ENCODE data around the gene PICALM. TPM values are rescaled to one million over a fixed set of nuclear protein-coding genes. Genes with fewer than 3 reads are reported as not detected.

PICALM gene, protein sequence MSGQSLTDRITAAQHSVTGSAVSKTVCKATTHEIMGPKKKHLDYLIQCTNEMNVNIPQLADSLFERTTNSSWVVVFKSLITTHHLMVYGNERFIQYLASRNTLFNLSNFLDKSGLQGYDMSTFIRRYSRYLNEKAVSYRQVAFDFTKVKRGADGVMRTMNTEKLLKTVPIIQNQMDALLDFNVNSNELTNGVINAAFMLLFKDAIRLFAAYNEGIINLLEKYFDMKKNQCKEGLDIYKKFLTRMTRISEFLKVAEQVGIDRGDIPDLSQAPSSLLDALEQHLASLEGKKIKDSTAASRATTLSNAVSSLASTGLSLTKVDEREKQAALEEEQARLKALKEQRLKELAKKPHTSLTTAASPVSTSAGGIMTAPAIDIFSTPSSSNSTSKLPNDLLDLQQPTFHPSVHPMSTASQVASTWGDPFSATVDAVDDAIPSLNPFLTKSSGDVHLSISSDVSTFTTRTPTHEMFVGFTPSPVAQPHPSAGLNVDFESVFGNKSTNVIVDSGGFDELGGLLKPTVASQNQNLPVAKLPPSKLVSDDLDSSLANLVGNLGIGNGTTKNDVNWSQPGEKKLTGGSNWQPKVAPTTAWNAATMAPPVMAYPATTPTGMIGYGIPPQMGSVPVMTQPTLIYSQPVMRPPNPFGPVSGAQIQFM
- total RNA-seq: 313 and 324 TPM in 2 replicates

DNA sequence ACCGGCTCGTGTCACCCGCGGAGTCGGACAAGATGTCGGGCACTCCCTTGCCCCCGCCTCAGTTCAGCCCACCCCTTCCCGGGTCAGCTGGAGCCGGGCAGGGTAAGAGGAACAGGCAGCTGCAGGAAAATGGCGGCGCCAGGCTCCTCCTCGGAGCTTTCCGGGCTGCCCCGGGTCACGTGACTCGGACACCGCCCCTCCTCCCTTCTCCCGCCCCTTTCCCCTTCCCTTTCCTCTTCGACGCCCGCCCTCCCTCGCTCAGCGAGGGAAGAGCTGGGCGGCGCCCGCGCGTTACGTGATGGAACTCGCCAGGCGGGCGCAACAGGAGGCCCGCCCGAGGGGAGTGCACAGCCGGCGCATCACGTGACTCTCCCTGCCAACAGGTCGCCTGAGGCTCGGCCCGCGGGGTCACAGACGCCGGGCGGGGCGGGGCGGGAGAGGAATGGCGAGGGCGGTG is at the start of gene PICALM:
Gene PICALM (minus strand): TSS at position 134 of the 457 bp plus-strand sequence. CDS start 304 bp downstream, outside the sequence.
- no peaks in the 10 kb centered on the region for H3K27me3 ChIP-seq (ENCODE audit: insufficient read depth, low read length)
- H3K27ac ChIP-seq (ENCODE audit: low read depth, low read length): peak within 1 kb of the TSS; percentile 96
- peak within 1 kb of the TSS; percentile 83 for H3K4me2 ChIP-seq (ENCODE audit: insufficient read depth, low read length)
- H3K36me3 ChIP-seq (ENCODE audit: insufficient read depth, low read length): no peaks in the 10 kb centered on the region
- peak within 1 kb of the TSS; percentile 91 for H3K4me3 ChIP-seq (ENCODE audit: insufficient read depth, low read length)
- DNase-seq (ENCODE audit: insufficient read length, low spot score, missing footprints): peak; percentile 97
- H3K79me2 ChIP-seq (ENCODE audit: insufficient read depth, low read length): peaks cover 50% of the 10 kb centered on the region
- peak within 1 kb of the TSS; percentile 52 for H2AFZ ChIP-seq (ENCODE audit: low read length)
- no peaks in the 10 kb centered on the region for H3K9me3 ChIP-seq (ENCODE audit: low read depth, low read length)
- H4K20me1 ChIP-seq (ENCODE audit: insufficient read depth, low read length): peaks cover 39% of the 10 kb centered on the region
- peaks cover 35% of the 10 kb centered on the region for H3K4me1 ChIP-seq (ENCODE audit: insufficient read depth, low read length)
- TF ChIP-seq, protein P1, sequence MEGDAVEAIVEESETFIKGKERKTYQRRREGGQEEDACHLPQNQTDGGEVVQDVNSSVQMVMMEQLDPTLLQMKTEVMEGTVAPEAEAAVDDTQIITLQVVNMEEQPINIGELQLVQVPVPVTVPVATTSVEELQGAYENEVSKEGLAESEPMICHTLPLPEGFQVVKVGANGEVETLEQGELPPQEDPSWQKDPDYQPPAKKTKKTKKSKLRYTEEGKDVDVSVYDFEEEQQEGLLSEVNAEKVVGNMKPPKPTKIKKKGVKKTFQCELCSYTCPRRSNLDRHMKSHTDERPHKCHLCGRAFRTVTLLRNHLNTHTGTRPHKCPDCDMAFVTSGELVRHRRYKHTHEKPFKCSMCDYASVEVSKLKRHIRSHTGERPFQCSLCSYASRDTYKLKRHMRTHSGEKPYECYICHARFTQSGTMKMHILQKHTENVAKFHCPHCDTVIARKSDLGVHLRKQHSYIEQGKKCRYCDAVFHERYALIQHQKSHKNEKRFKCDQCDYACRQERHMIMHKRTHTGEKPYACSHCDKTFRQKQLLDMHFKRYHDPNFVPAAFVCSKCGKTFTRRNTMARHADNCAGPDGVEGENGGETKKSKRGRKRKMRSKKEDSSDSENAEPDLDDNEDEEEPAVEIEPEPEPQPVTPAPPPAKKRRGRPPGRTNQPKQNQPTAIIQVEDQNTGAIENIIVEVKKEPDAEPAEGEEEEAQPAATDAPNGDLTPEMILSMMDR (IDR thresholded peaks at IDR 0.05; ENCODE audit: extremely low read depth, low read depth, low read length): no peak

DNA sequence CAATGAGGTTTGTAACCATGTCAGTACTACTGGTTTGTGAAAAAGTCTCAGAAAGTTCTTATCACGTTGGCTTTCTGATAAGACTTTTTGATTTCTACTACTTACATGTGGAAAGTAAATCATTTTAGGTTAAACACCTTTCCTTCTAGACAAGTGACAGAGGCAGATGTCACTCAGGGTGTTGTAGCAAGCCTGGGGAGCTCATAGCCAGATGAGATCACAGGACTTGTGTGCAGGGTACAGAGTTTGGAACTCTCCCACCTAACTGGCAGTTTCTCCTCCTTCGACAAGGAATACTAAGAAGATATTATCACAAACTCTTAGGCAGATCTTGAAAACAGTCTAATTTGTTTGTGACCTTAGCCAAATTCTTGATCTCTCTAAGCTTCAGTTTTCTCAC is 49.4 kb upstream of the PICALM start:
- no peak for DNase-seq (ENCODE audit: insufficient read length, low spot score, missing footprints)

DNA sequence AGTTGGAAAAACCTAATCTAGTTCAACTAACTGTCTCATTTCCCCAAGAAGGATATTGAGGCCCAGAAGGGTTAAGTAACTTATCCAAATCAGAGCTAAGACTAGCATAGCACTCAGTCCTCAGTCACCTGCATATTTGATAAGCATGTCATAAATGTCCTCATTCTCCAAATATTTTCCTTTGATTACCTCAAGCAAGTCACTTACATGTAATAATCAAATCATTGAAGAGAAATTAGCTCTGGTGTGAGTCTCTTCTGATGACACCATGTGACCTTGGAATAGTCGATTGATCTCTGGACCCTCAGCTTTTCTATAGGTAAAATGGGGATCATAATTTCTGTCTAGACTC is 48.8 kb upstream of the PICALM start:
- TF ChIP-seq, protein P1 (IDR thresholded peaks at IDR 0.05; ENCODE audit: extremely low read depth, low read depth, low read length): no peak
- H3K4me3 ChIP-seq (ENCODE audit: insufficient read depth, low read length): no peak overlapping the region
- H3K79me2 ChIP-seq (ENCODE audit: insufficient read depth, low read length): no peaks in the 10 kb centered on the region
- H4K20me1 ChIP-seq (ENCODE audit: insufficient read depth, low read length): no peaks in the 10 kb centered on the region
- H3K36me3 ChIP-seq (ENCODE audit: insufficient read depth, low read length): no peaks in the 10 kb centered on the region
- H3K4me1 ChIP-seq (ENCODE audit: insufficient read depth, low read length): peaks cover 25% of the 10 kb centered on the region
- peak overlapping the region; percentile 92 for H3K27ac ChIP-seq (ENCODE audit: low read depth, low read length)
- H3K27me3 ChIP-seq (ENCODE audit: insufficient read depth, low read length): no peaks in the 10 kb centered on the region
- H3K4me2 ChIP-seq (ENCODE audit: insufficient read depth, low read length): no peak overlapping the region
- no peak for DNase-seq (ENCODE audit: insufficient read length, low spot score, missing footprints)
- H3K9me3 ChIP-seq (ENCODE audit: low read depth, low read length): no peaks in the 10 kb centered on the region
- H2AFZ ChIP-seq (ENCODE audit: low read length): no peak overlapping the region

More for the DNA sequence above, 49.4 kb upstream of the PICALM start:
- TF ChIP-seq, protein P1 (IDR thresholded peaks at IDR 0.05; ENCODE audit: extremely low read depth, low read depth, low read length): no peak
- no peaks in the 10 kb centered on the region for H3K79me2 ChIP-seq (ENCODE audit: insufficient read depth, low read length)
- no peak overlapping the region for H2AFZ ChIP-seq (ENCODE audit: low read length)
- H4K20me1 ChIP-seq (ENCODE audit: insufficient read depth, low read length): no peaks in the 10 kb centered on the region
- H3K27ac ChIP-seq (ENCODE audit: low read depth, low read length): no peak overlapping the region
- no peaks in the 10 kb centered on the region for H3K27me3 ChIP-seq (ENCODE audit: insufficient read depth, low read length)
- no peak overlapping the region for H3K4me3 ChIP-seq (ENCODE audit: insufficient read depth, low read length)
- no peak overlapping the region for H3K4me2 ChIP-seq (ENCODE audit: insufficient read depth, low read length)
- H3K36me3 ChIP-seq (ENCODE audit: insufficient read depth, low read length): no peaks in the 10 kb centered on the region
- peaks cover 25% of the 10 kb centered on the region for H3K4me1 ChIP-seq (ENCODE audit: insufficient read depth, low read length)
- H3K9me3 ChIP-seq (ENCODE audit: low read depth, low read length): no peaks in the 10 kb centered on the region

All from osteoblast (primary cell).